HFFc6 (cell line): Measurements from ENCODE around the gene SLC25A42. TPM values are rescaled to one million over a fixed set of nuclear protein-coding genes. Genes with fewer than 3 reads are reported as not detected.
A peak's percentile ranks its signal among the peaks of the same experiment; 100 is the strongest.
"Not testable (repeated sequence)": the region's sequence is repeated elsewhere in the genome, so short reads cannot be mapped to it uniquely, and the experiment has no call there.

Source experiments
- DNase-seq: peaks from one replicate; pipeline ENCODE4 v3.0.0-alpha.2; 2018
- H3K27ac Mint-ChIP-seq: 2 replicates; pipeline ENCODE4 v1.8.0; 2020; ENCODE audit warnings: mild to moderate bottlenecking, mixed read lengths
- H3K27me3 Mint-ChIP-seq: 2 replicates; pipeline ENCODE4 v1.8.0; 2021; ENCODE audit warnings: mild to moderate bottlenecking, moderate library complexity, mixed read lengths; ENCODE audit not compliant: insufficient read depth
- H3K36me3 Mint-ChIP-seq: 2 replicates; pipeline ENCODE4 v1.8.0; 2021; ENCODE audit warnings: low read depth, mixed read lengths
- H3K4me1 Mint-ChIP-seq: 2 replicates; pipeline ENCODE4 v1.8.0; 2020; ENCODE audit warnings: low read depth, mixed read lengths
- H3K4me3 Mint-ChIP-seq: 2 replicates; pipeline ENCODE4 v1.8.0; 2020; ENCODE audit warnings: mild to moderate bottlenecking, moderate library complexity, mixed read lengths
- H3K9me3 Mint-ChIP-seq: 2 replicates; pipeline ENCODE4 v1.8.0; 2020; ENCODE audit warnings: mild to moderate bottlenecking, mixed read lengths
- long read RNA-seq: library from polyadenylated mRNA; unstranded; transcript quantifications from one replicate; pipeline ENCODE4 v2.0.0, GENCODE V29; 2019
- total RNA-seq, 6 experiments: library from RNA; stranded (reverse); fragmentation: NEBNext Ultra II Directional; extraction: Animal tissue kit (Norgen Biotek cat#: 25700); gene quantifications; 2 replicates in 1 of 6; 3 replicates in 5 of 6; pipeline ENCODE4 v1.2.3, GENCODE V29; 2021
- TF ChIP-seq, protein P1 (sequence below): fragments of 200-600 bp; sonication (generic); IDR thresholded peaks from 2 replicates; pipeline ENCODE4 v1.5.0; 2021; ENCODE audit warnings: antibody characterized with exemption, mild to moderate bottlenecking

Gene SLC25A42, protein sequence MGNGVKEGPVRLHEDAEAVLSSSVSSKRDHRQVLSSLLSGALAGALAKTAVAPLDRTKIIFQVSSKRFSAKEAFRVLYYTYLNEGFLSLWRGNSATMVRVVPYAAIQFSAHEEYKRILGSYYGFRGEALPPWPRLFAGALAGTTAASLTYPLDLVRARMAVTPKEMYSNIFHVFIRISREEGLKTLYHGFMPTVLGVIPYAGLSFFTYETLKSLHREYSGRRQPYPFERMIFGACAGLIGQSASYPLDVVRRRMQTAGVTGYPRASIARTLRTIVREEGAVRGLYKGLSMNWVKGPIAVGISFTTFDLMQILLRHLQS
- total RNA-seq = 10 to 100 TPM in 3 of 6 experiments, 1 to 10 TPM in 3; 8.7 to 11.7 (median 9.9) TPM
- long read RNA-seq, partial matches to known transcripts = 0 of 2 reads
- long read RNA-seq, other reads (novel, unspliced or antisense) = 2 of 2 reads

DNA sequence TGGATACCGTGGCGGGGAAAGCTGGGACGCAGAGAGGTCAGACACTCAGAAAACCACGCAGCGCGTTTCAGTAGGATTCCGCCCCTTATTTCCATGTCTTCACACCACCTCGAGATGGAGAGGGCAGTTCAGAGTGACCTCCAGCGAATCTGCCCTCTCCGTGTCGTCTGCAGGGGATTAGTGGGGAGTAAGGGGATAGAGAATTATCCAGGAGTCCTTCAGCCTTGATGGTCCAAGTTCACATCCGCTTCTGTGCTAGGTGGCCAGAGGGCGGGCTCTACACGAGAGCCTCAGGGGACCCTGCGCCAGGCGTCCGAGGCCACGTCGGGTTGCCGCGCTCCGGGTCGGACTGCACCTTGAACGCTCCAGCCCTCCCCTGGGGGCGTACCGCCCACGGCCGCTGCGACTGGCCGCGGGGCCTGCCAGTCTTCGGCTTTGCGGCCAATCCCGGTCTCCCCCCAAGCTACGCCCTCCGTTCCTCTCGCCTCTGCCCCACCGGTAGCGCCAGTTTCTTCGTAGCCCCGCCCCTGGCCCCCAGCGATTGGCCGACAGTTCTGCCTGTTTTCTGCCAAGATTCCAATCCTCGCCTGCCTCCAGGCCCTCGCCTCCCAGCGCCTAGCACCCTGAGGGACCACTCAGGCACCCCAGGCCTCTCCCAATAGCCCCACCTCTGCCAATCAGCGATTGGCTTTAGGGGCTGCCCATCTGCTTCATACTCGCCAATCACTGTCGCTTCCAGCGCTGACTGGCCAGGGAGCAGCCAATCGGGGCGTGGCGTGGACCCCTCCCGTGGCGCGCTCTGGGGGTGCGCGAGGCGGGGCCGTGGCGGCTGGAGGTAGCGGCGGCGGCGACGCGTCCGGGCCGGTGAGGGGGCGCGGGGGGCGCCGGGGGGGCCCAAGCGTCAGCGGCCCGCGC lies at the start of gene SLC25A42:
TSS of gene SLC25A42 (plus strand) at position 812 of the 915 bp plus-strand sequence. CDS start 32,131 bp downstream, outside the sequence.
- peak within 1 kb of the TSS; percentile 91 for H3K4me3 Mint-ChIP-seq
- H3K36me3 Mint-ChIP-seq = peaks cover 7% of the 10 kb centered on the region; the same call in 1 of the 2 replicates
- H3K27me3 Mint-ChIP-seq = peaks cover 1% of the 10 kb centered on the region
- H3K27ac Mint-ChIP-seq = peak within 1 kb of the TSS; percentile 75
- H3K4me1 Mint-ChIP-seq = peaks cover 32% of the 10 kb centered on the region
- DNase-seq = peak; percentile 100
- no peaks in the 10 kb centered on the region for H3K9me3 Mint-ChIP-seq
- TF ChIP-seq, protein P1, sequence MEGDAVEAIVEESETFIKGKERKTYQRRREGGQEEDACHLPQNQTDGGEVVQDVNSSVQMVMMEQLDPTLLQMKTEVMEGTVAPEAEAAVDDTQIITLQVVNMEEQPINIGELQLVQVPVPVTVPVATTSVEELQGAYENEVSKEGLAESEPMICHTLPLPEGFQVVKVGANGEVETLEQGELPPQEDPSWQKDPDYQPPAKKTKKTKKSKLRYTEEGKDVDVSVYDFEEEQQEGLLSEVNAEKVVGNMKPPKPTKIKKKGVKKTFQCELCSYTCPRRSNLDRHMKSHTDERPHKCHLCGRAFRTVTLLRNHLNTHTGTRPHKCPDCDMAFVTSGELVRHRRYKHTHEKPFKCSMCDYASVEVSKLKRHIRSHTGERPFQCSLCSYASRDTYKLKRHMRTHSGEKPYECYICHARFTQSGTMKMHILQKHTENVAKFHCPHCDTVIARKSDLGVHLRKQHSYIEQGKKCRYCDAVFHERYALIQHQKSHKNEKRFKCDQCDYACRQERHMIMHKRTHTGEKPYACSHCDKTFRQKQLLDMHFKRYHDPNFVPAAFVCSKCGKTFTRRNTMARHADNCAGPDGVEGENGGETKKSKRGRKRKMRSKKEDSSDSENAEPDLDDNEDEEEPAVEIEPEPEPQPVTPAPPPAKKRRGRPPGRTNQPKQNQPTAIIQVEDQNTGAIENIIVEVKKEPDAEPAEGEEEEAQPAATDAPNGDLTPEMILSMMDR = no peak

DNA sequence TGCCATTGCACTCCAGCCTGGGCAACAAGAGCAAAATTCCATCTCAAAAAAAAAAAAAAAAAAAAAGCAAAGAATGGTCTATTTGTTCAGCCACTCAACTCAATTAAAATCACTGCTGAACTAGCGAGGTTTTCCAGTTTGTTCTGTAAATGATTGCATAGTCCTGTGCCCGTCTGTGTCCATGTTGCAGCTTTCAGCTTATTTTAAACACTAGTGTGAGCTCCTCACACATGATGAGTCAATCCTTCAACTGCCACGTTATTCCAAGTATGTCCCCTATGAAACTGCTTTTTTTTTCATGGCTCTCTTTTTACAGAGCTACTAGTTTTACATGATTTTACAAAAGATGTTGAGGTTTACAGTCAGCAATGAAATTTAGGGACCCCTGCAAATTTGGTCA lies 42.7 kb upstream of the SLC25A42 start:
- peaks cover 1% of the 10 kb centered on the region for H3K27me3 Mint-ChIP-seq
- H3K4me3 Mint-ChIP-seq = peak overlapping the region; percentile 59
- H3K9me3 Mint-ChIP-seq = no peaks in the 10 kb centered on the region
- peaks cover 27% of the 10 kb centered on the region for H3K36me3 Mint-ChIP-seq
- peaks cover 30% of the 10 kb centered on the region for H3K4me1 Mint-ChIP-seq
- peak overlapping the region; percentile 94 for H3K27ac Mint-ChIP-seq
- peak; percentile 82 for DNase-seq
- TF ChIP-seq, protein P1 = no peak

DNA sequence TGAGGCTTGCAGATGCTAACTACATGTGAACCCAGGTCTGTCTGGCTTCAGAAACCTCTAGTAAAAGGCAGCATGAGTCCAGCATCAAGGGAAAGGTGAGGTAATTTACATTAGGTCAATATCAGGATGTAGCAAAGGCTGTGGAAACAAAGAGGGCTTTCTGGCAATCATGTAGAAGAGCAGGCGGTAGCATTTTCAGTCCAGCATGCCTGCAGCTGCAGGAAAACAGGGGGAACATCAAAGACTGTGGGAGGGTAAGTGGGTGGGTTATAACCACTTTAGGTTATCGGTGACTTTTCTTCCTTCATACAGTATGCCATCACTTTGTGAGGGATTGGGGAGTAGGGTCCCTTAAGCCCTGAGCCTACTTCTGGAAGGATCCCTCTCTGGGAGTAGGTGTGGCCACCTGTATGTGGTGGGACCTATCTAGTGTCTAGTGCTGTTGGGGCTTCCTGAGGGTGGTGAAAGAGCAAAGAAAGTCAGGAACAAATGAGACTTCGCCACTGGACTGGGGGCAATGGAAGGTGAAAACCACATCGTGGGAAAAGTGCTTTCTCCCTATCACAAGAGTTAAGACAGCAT lies 41.3 kb upstream of the SLC25A42 start:
- Mint-ChIP-seq H3K36me3 (peaks cover 35% of the 10 kb centered on the region), H3K27ac (peak overlapping the region; percentile 94), H3K9me3 (no peaks in the 10 kb centered on the region), H3K4me1 (peaks cover 37% of the 10 kb centered on the region), H3K27me3 (peaks cover 1% of the 10 kb centered on the region), H3K4me3 (peak overlapping the region; percentile 59; the same call in 1 of the 2 replicates)
- TF ChIP-seq, protein P1 = no peak
- no peak for DNase-seq

DNA sequence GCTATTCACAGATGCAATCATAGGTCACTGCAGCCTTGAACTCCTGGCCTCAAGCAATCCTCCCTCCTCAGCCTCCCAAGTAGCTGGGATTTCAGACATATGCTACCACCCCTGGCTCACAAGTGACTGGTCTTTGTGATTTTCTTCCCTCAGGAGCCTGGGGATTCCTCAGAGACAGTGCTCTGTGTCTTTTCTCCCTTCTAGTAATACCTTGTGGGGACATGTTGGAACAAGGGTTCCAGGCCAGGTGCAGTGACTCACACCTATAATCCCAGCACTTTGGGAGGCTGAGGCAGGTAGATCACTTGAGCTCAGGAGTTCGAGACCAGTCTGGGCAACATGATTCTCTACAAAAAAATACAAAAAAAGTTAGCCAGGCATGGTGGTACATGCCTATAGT lies 40.4 kb upstream of the SLC25A42 start:
- peaks cover 42% of the 10 kb centered on the region for H3K36me3 Mint-ChIP-seq
- not testable (repeated sequence) for H3K9me3 Mint-ChIP-seq, DNase-seq, H3K4me3 Mint-ChIP-seq, H3K27me3 Mint-ChIP-seq
- peaks cover 37% of the 10 kb centered on the region for H3K4me1 Mint-ChIP-seq
- peak overlapping the region; percentile 94 for H3K27ac Mint-ChIP-seq

DNA sequence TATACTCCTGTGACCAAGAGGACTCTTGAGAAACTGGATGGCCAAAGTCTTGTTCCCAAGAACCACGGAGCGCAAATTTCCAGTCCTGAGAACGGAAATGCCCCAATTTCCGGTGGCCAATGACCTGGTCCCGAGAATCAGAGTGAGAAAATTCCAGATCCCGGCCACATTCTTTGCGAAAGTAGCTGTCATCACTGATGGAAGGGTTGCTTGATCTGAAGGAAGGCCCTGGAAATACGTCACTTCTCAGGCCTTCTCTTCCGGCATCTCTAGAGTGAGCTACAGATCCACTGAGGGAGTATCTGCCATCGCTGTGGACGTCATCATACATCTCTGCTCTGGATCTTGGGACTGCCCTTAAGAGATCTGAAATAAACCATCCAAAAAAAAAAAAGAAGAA lies 37.9 kb upstream of the SLC25A42 start:
- peaks cover 42% of the 10 kb centered on the region for H3K36me3 Mint-ChIP-seq
- no peaks in the 10 kb centered on the region for H3K9me3 Mint-ChIP-seq
- H3K27ac Mint-ChIP-seq = no peak overlapping the region
- peaks cover 1% of the 10 kb centered on the region; the same call in 1 of the 2 replicates for H3K27me3 Mint-ChIP-seq
- no peak for DNase-seq
- H3K4me3 Mint-ChIP-seq = no peak overlapping the region
- H3K4me1 Mint-ChIP-seq = peaks cover 32% of the 10 kb centered on the region
- TF ChIP-seq, protein P1 = no peak
